Urothelium cell line (cell line): Measurements from ENCODE around the gene BCL7C.
A peak's percentile ranks its signal among the peaks of the same experiment; 100 is the strongest.
"Not testable (repeated sequence)": the region's sequence is repeated elsewhere in the genome, so short reads cannot be mapped to it uniquely, and the experiment has no call there.

Source experiments
- DNase-seq: peaks from one replicate; pipeline ENCODE4 v3.0.0; 2011; ENCODE audit warnings: low spot score, mixed read lengths
- FAIRE-seq: peaks from 2 replicates; lab custom pipeline; 2011; peaks lifted over from hg19 to GRCh38; lab: Jason Lieb, UNC

BCL7C gene

DNA sequence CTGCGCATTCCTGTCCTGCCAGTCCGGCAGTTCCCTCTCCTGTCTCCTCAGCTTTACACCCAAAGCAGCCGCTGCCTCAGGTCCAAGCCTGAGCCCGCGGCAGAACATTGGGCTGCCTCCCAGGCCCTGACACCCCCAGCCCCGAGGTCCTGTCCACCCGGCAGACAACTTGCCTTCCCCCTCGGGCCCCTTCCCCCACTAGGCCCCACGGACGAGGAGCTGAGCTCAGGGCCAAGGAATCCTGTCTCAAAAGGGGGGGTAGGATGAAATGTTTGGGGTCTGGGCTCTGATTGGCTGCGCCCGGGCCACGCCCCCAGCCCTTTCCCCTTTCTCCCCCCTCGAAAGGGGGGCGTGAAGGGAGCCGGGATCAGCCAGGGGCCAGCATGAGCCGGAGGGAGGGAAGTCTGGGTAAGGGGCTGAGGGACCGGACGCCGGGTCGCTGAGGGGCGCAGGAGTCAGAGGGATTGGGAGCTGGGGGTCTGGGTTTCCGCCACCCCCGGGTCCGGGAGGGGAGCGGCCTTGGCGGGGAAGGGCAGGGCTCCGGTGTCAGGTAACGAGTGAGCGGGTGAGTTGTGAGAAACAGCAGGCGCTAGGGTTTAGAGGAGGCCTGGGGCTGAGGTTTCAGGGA lies 2.5 kb upstream of the BCL7C start, which contains the start of gene CTF1:
CTF1 (plus strand) TSS at position 354 of the 628 bp plus-strand sequence; CDS start at position 384, 30 bp downstream.
- DNase-seq, result peak; percentile 80
- FAIRE-seq, result no peak

DNA sequence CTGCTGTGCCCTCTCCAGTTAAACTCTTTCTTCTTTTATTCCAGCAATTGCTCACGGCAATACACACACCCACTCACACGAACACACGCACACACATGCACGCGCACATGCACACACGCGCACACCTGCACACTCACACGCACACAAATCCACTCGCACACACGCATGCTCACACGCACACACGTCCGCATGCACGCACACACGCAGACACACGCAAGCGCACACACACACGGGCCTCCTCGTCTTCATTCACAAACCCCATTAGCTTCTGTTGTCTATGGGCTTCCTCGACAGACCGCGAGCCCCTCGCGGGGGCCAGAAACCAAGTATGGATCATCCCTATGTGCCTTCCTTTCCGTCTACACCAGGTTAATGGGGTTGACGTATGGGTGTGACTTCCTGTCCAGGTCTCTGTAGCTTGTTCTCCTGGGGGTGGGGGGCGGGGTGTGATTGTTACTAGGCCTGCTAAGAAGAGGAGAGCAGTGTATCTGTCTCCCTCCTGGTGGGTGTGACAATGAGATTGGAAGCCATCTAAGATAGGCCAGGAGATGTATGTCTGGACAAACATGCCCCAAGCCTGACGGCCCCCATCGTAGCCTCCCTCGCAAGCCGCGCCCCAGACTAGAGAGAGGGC lies 1.9 kb upstream of the BCL7C start:
- FAIRE-seq, result no peak
- DNase-seq, result no peak

DNA sequence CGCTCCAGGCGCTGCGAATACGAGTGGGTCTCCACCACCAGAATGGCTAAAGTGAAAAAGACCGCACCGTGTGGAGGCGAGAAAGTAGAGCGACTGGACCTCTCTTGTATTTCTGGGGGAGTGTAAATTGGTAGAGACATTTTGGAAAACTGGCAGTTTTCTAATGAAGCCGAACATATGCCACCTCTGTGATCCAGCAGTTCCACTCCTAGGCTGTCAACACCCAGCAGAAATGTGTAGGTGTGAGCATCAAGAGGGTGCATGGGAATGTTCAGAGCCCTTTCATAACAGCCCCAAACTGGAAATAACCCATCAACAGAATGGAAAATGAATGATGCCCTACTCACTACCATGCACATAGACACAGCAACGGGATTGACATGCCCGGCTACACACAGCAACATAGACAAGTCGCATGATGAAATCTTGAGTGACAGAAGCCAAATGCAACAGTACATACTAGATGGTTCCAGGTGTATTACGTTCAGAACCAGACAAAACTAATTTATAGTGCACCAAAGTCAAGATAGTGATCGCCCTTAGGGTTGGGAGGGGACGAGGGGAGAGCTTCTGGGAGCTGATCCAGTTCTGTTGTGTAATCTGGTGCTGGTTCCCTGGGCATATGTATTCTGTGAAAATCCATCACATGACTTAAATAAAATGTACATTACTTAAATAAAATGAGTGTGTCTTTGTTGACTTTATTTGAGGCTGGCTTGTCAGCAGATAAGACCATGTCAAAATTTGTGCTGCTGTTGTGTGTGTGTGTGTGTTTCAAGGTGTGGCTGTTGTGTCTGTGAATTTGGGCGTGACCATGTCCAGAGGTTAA lies 877 bp upstream of the BCL7C start:
- DNase-seq, result no peak
- FAIRE-seq, result no peak

DNA sequence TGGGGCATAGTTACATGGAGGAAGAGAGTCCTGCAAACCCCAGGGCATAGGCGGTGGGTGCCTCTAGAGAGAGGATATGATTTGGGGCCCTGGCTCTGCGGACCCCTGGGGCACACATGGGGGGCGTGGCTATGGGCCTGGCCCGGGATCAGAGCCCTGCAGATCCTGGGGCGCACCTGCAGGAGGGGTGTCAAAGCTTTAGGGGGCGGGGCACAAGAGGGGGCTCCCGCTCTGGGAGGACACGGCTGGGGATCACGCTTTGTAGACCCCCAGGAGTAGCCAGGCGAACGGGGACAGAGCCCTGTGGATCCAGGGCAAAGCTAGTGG lies 497 bp downstream of the BCL7C start:
- FAIRE-seq (no peak), DNase-seq (no peak)

DNA sequence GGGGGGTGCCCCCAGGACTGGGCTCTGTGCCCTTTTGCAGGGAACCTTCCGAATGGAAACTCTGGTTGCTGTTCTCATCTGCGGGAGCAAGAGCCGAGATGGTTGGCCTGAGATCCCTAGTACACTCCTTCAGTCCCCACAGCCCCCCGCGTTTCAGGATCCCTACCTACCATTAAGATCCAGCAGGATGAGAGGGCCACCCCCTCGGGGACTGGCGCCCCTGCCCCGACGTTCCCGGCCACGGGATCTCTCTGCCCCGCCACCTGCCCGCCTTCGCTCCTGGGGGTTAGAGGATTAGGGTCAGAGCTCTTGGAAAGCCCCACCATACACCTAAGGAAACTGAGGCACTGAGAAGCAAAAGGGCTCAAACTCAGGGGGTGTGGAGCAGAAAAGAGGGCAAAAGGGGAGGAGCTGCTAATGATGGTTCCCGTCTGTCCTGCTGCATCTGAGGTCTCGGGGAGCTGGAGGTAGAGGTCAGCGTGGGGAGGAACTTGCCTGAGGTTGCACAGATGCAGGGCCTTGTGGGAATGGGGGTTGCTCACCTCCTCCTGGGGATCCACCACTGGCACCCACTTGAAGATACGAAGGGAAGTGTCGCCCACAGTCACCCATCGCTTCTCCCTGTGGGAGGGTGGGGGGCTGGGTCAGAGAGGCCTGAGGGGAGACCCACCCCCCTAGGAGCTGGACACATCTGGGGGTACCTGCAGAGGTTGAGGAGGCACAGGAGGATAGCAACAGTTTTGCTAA lies 1.0 kb downstream of the BCL7C start:
- FAIRE-seq (no peak), DNase-seq (no peak)

DNA sequence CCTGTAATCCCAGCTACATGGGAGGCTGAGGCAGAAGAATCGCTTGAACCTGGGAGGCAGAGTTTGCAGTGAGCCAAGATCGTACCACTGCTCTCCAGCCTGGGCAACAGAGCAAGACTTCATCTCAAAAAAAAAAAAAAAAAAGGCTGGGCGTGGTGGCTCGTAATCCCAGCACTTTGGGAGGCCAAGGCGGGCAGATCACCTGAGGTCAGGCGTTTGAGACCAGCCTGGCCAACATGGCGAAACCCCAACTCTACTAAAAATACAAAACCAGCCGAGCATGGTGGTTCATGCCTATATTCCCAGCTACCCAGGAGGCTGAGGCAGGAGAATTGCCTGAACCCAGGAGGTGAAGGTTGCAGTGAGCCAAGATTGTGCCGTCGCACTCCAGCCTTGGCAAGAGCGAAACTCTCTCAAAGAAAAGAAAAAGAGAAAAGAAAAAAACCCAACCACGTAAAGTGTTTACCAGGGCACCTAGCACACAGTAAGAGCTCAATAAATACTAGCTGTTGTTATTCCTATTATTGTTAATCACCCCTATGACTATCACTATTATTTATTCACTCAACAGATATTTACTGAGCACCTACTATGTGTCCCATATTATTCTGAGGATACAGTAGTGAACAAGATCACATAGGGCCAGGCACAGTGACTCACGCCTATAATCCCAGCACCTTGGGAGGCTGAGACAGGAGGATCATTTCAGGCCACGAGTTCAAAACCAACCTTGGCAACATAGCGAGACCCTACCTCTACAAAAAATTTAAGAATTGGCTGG lies 2.6 kb downstream of the BCL7C start:
- not testable (repeated sequence) for FAIRE-seq, DNase-seq

DNA sequence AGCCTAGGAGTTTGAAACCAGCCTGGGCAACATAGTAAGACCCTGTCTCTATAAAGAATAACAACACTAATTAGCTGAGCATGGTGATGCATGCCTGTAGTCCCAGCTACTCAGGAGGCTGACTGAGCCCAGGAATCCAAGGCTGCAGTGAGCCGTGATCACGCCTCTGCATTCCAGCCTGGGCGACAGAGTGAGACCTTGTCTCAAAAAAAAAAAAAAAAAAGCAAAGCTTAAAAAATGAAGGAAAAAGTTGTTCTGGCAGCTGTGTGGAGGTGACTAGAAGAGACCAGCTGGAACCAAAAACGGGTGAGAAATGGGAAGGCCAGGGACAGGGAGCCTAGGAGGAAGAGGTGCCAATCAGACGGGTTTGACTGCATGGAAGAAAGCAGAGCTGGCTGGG lies 4.2 kb downstream of the BCL7C start:
- FAIRE-seq (no peak), DNase-seq (no peak)

DNA sequence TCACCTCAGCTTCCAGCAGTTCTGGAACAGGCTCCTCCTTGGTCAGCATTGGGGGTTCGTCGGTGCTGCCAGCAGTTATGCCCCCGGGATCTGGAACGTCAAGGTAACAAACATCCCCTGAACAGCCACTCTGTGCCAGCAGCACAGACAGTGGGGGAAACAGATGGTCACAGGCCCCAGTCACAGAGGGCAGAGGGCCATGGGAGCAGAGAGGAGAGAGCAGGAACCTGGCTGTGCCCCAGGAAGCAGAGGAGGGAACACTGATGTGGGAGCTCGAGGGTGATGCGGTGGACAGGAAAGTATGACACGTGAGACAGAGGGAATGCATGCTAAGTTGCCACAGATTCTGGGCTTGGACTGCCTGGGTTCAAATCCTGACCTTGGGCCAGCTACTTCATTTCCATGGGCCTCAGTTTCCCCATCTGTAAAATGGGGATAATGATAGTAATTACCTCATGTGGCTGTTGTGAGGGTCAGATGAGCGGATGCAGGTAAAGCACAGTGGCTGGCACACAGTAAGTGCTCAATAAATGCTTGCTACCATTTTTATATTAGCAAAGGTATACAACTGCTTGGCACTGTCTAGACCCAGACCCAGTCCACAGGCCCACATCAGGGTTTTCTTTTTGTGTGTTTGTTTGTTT lies 4.9 kb downstream of the BCL7C start:
- FAIRE-seq (no peak), DNase-seq (no peak)

DNA sequence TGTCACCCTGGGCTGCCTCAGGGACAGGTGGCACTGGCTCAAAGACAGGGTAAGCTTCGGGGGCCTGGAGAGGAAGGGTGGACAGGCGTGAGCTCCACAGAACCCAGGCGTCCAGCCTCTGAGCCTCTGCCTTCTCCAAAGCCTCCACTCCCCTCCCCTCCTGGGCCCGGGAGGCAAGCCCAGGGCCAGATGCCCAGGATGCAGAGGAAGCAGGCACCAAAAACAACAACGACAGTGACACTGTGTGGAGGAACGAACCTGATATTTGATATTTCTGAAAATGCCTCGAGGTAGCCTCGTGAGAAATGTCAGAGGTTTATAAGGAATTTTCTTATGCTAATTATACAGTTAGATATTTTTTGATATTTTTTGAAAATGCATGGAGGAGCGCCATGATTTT lies 6.0 kb downstream of the BCL7C start:
- FAIRE-seq (no peak), DNase-seq (no peak)

DNA sequence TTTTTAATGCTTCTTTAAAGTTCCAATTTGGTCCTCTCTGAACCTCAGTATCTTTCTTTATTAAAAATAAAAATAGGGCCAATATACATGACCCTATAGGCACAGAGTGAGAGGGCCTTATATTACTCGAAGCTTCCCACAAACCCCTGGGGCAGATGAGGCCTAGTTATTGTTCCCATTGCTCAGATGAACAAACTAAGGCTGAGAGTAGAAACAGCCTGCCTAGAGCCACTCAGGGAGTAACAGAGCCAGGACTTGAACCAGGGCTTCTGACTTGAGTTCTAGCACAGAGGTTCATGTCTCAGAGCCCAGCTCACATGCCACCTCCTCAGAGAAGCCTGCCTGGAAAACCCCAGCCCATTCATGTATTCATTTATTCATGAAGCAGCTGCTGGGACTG lies 7.7 kb downstream of the BCL7C start:
- no peak for FAIRE-seq
- DNase-seq, result no peak

DNA sequence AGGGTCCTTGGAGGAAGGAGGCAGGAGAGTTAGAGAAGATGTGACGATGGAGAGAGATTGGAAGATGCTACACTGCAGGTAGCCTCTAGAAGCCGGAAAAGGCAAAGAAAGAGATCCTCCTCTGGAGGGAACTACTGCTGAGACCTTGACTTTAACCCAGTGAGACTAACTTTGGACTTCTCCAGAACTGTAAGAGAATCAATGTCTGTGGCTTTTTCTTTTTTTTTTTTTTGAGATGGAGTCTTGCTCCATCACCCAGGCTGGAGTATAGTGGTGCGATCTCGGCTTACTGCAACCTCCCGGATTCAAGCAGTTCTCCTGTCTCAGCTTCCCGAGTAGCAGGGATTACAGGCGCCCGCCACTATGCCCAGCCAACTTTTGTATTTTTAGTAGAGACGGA lies 8.7 kb downstream of the BCL7C start:
- FAIRE-seq, result no peak
- no peak for DNase-seq

DNA sequence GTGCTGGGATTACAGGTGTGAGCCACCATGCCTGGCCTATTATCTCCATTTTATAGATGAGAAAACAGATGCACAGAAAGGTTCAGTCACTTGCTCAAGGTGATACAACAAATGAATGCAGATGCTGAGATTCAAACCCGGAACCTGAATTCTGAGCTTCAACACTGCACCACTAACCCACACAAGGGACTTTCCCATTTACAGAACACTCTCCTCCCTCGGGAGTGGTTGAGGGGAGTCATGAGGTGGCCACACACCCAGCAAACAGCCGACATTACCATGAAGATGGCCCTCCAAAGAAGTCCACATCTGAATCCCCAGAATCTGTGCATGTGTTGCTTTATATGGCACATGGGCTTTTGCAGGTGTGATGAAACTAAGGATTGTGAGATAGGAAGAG lies 9.1 kb downstream of the BCL7C start:
- DNase-seq (no peak), FAIRE-seq (no peak)

DNA sequence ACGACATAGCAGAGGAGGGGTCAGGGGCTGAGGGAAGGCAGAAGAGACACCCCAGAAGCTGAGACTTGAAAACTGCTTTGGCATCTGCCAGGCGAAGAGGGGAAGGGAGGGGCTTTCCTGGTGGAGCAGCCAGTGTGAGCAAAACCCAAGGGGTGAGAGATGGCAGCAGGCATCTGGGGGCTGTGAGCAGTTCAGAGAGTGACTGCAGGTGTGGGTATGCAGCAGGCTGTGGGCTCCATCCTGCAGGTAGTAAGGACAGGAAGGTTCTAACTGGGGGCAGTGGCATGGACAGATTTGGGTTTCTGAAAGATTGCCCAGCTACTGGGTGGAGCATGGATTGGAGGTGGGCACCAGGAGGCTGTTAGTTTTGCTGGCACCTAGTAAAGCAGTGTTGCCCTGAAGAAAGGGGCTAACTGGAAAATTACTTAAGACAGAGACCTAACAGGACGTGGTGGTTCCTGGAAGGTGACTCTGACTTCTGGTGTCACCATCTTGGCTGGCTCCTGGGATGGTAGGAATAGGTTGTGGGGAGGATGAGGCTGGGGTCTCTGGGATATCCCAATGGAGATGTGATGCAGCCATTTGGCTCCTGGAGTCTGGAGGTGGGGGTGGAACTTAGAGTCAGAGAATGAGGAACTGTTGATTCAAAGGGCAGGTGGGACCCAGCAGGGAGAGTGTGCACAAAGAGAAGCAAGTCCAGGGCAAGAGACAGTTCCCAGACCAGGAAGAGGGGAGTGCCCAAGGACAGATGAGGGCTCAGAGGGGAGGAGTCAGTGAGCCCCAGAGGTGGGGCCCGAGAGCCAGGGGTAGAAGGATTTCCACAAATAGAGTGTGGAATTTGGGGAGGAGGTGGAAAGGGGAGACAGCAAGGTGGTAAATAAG lies 11.2 kb downstream of the BCL7C start:
- FAIRE-seq, result no peak

DNA sequence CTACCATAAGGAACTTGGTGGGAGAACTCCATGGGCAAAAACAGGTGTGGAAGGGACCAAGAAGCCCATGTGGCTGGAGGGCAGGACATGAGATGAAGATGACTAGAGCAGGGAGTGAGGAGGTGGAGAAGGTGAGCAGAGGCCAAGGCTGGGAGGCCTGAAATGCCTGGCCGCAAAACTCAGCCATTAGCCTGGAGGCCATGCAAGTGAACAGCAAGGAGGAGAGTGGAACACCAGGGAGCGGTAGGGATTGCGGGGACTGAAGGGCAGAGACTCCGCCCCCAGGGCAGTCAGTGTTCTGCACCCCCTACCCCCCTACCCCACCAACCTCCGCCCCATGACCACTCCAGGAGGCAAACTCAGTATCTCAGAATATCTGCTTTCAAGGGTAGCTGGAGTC lies 17.0 kb downstream of the BCL7C start:
- FAIRE-seq (no peak), DNase-seq (no peak)

More for the DNA sequence above, 11.2 kb downstream of the BCL7C start:
- no peak for DNase-seq

DNA sequence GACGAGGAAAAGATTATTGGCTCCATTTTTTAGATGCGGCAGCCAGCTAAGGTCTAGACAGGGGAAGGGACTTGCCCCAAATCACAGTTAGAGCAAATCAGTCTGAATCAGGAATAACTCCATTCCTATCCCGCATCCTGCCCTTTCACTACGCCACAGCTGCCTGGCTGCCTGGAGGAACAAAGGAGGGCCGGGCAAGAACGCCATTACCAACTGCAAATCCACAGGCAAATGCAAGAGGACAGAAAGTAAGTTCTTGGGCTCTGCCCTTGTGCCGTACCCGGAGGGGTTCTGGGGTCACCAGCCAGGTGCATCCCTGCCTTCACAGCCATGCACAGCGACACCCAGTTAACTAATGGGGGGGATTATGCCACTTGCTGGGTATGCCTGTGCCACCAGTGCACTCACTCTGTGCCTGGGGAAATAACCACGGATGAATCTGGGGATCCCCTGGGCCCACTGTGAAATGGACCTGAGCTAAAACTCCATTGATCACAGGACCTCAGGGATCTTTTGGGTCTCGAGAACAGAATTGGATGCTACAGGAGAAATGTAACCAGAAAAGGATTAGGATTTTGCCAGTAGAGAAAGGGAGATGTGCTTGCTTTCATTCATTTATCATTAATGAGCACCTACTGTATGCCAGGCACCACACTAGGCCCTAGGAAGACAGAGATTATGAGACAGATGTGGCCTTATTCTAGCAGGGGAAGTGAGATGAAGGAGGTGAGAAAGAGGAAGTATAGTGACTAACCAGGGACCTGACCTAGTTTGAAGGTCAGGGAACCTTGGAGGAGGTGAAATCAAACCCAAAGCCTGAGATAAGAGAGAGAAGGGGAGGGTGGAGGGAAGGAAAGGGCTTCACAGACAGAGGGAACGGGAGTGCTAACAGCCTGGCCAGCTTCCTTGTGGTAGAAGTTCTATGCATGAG lies 17.7 kb downstream of the BCL7C start:
- DNase-seq (no peak), FAIRE-seq (no peak)

DNA sequence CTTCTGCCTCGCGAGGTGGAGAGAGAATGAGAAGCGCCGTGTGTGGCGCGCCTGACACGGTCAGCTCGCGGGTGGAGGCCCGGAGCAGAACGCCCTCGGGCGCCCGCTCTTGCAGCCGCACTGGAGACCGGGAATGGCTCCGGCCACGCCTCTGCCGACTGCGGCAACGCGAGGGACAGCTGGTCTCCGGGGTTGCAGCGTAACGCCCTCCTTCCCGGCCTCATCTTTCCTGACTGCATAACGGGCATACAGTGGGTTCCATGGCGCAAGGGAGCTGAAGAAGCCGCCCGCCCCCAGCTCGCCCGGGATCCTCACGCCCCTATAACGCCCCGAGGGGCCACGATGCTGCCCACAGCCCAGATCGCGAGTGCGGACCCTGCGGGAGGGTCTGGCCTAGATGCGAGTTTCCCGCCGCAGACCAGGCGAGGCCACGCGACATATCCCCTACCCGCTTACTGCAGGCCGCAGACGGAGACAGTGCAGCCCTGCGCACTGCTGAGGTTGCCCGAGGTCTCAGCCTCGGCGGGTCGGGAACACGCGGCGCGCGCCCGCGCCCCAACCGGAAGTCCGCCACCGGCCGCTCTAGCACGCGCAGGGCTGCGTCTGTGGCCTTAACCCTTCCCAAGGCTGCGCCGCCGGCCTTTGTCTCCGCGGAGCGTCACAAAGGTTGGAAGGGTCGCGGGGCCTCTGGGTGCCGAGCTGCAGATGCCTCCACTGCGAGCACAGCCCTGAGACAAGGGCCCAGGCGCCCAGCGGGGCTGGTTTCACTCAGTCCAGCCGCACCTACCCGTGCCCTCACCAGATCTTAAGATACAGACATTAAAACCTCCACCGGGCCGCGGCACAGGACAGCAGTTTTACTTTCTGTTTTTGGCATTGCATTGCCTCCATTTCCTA lies 18.8 kb downstream of the BCL7C start:
- DNase-seq (peak; percentile 88), FAIRE-seq (no peak)

DNA sequence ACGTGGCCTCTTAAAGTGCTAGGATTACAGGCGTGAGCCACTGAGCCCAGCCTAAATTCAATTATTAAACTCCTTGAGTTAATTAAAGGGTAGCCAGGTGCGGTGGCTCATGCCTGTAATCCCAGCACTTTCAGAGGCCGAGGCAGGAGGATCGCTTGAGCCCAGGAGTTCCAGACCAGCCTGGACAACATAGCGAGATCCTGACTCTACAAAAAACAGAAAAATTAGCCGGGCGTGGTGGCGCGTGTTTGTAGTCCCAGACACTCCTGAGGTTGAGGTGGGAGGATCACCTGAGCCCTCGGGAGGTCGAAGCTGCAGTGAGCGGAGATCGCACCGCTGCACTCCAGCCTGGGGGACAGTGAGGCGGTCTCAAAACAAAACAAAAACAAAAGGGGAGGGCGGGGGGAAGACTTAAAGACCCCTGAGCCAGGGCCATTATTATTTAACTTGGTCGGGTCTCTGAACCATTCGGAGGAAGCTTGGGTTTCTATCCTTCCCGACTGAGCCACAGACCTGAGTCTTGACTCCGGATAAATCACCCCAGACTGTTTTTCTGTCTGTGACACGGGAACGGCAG lies 19.5 kb downstream of the BCL7C start:
- DNase-seq (no peak), FAIRE-seq (no peak)
